Heart left ventricle (tissue), 13 donors: ENCODE measurements around the gene TRPC4.

Experiments used
- CTCF ChIP-seq, 12 donors: fragments of 200-600 bp; sonication (generic) in 4 of 12; IDR thresholded peaks; one replicate each; pipeline versions ENCODE4 v1.5.0 to v1.8.0; 2018 to 2022; ENCODE audit warnings: antibody characterized with exemption in 12 of 12, mild to moderate bottlenecking in 5 of 12
- POLR2A ChIP-seq, 2 donors: fragments of 450-650 bp; IDR thresholded peaks; one replicate each; pipeline ENCODE4 v1.6.1; 2017; ENCODE audit warnings: antibody characterized with exemption in 2 of 2, mild to moderate bottlenecking in 2 of 2, moderate library complexity in 2 of 2
- donor health status: ischemic (EF 13 %, LVEDD 7.1; RV severe dilation, severe dysfunction).
- donor health status: DM: no; HTN: yes; CAD: no.
- donor health status: DM: no; HTN: no; CAD: no.
- donor health status: ischemic (EF 25% LVEDD 6.9; RV normal size, moderate dysfunction).
- donor health status: ischemic (EF 25% LVEDD 5.7; RV mildly dilated, moderate dysfunction).
- donor health status: ischemic (EF 35%, LVEDD 5.7; RV mildly dilated, moderate dysfunction).
- donor health status: nonischemic (EF 11% LVEDD 7.7; RV severe dilation, severe dysfunction).
- donor health status: DM: yes; HTN: yes; CAD: no.
- donor health status: PGD.
- donor health status: ischemic (EF 29% LVEDD 5.4; RV normal size, mild dysfunction).
- donor health status: nonischemic (EF 23%, LVEDD 6.1; RV moderate dilation, normal function).

DNA sequence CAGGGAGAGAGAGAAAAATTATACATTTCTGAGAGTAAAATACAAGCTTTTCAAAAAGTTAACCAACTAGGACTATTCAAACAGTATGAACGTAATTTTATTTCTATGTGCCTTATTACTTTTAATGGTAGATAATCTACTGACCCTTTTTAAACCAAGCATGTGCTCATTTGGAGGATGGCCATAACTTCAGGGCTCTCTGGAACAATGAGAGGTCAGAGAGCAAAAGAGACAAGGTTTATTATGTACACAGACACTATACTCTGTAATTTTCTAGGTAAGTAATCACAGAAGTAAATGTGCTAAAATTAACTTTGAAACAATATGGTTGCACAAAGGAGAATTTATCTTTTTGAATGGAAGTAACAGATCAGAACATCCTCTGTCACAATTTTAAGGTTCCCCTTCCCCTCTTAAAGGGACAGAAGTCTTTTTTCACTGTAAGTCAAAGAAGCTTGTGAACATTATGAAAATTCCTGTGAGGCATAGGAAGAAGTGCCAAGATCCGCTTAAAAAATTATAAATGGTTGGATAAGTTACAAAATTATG is 272.0 kb downstream of the TRPC4 start:
- TF ChIP-seq POLR2A (IDR thresholded peaks at IDR 0.05) (no peak), CTCF (IDR thresholded peaks at IDR 0.05) (no peak)
